K562 (cell line): ENCODE data around the gene NR6A1. TPM values are rescaled to one million over a fixed set of nuclear protein-coding genes. Genes with fewer than 3 reads are reported as not detected.

Experiments
- ATAC-seq: fragments of 200-7000 bp; cut with Tn5 transposase; 3 replicates; pipeline ENCODE4 v1.9.1; 2020; ENCODE audit warnings: moderate library complexity
- BruUV-seq: library from RNA; stranded (reverse); fragments of 400-500 nt; replicated peaks from 2 replicates; lab custom pipeline; 2021; lab: Mats Ljungman, UMichigan
- CTCF ChIA-PET: fragments of 300-600 bp; formaldehyde crosslinking; extraction: SDS; loops from one replicate; lab custom pipeline; 2021; ENCODE audit warnings: low intra/inter-chr PET ratio; lab: Yijun Ruan, JAX
- POLR2A ChIA-PET: fragments of 300-600, 350-650 bp; sonication (Branson Sonifier 250); formaldehyde crosslinking; extraction: SDS; loops from one replicate; lab custom pipeline; 2021; ENCODE audit warnings: antibody characterized with exemption, inconsistent platforms; lab: Yijun Ruan, JAX
- DNase-seq, 4 experiments: peaks; one replicate each; pipeline versions ENCODE4 v3.0.0 to v3.0.0-alpha.2; 2011 to 2018; ENCODE audit warnings: low spot score in 3 of 4, mixed read lengths in 3 of 4; ENCODE audit errors: extremely low read depth in 1 of 4
- FAIRE-seq: peaks from 2 replicates; lab custom pipeline; 2011; peaks lifted over from hg19 to GRCh38; lab: Jason Lieb, UNC
- H2AFZ ChIP-seq: 2 replicates; pipeline ENCODE4 v1.6.0; 2011; ENCODE audit warnings: low read depth, low read length, control low read depth, inconsistent platforms
- H3K27ac ChIP-seq: fragments of 200-600 bp; 3 replicates; pipeline ENCODE4 v1.8.0; 2011; ENCODE audit warnings: low read depth, mild to moderate bottlenecking, control low read depth, inconsistent platforms, low read length, moderate library complexity, mixed read lengths; ENCODE audit errors: extremely low read depth
- H3K27me3 ChIP-seq, 2 experiments: fragments of 300-600 bp in 1 of 2; 2 replicates in 1 of 2; 3 replicates in 1 of 2; pipeline versions ENCODE4 v1.6.0 to v1.8.0; 2011; ENCODE audit warnings: inconsistent platforms in 2 of 2, low read length in 2 of 2, mild to moderate bottlenecking in 1 of 2, mixed read lengths in 1 of 2, moderate library complexity in 1 of 2; ENCODE audit not compliant: control insufficient read depth in 2 of 2, insufficient read depth in 2 of 2
- H3K36me3 ChIP-seq: fragments of 300-600 bp; 3 replicates; pipeline ENCODE4 v1.8.0; 2011; ENCODE audit warnings: mild to moderate bottlenecking, low read length, inconsistent platforms; ENCODE audit not compliant: control insufficient read depth, insufficient read depth
- H3K4me1 ChIP-seq, 2 experiments: fragments of 200-600 bp in 1 of 2; replicated peaks in 1 of 2; 2 replicates in 1 of 2; 3 replicates in 1 of 2; pipeline versions ENCODE4 v1.5.1 to v1.8.0; 2011; ENCODE audit warnings: inconsistent platforms in 2 of 2, low read length in 2 of 2, mild to moderate bottlenecking in 1 of 2, mixed read lengths in 1 of 2, moderate library complexity in 1 of 2; ENCODE audit not compliant: control insufficient read depth in 2 of 2, insufficient read depth in 2 of 2
- H3K4me2 ChIP-seq: 2 replicates; pipeline ENCODE4 v1.6.1; 2011; ENCODE audit warnings: low read length, control low read depth, inconsistent platforms, mixed read lengths; ENCODE audit not compliant: insufficient read depth
- H3K4me3 ChIP-seq: fragments of 200-600 bp; sonication (generic), shearing (Covaris generic); 2 replicates; pipeline ENCODE4 v1.5.1; 2016; ENCODE audit warnings: control low read depth, inconsistent platforms
- H3K79me2 ChIP-seq: fragments of 200-600 bp; 3 replicates; pipeline ENCODE4 v1.8.0; 2011; ENCODE audit warnings: low read length, inconsistent platforms; ENCODE audit not compliant: control insufficient read depth, insufficient read depth
- H3K9ac ChIP-seq, 2 experiments: 2 replicates each; pipeline versions ENCODE4 v1.6.0 to v1.6.1; 2011; ENCODE audit warnings: low read depth in 2 of 2, low read length in 2 of 2, control low read depth in 1 of 2, inconsistent platforms in 1 of 2, mild to moderate bottlenecking in 1 of 2, mixed read lengths in 1 of 2; ENCODE audit not compliant: insufficient read depth in 1 of 2
- H3K9me1 ChIP-seq: one replicate; pipeline ENCODE4 v1.6.0; 2011; ENCODE audit warnings: inconsistent platforms, mild to moderate bottlenecking, low read length, moderate library complexity; ENCODE audit not compliant: control insufficient read depth, insufficient read depth
- H3K9me3 ChIP-seq: replicated peaks from 2 replicates; pipeline ENCODE4 v1.5.1; 2011; ENCODE audit warnings: low read depth, low read length, inconsistent platforms; ENCODE audit not compliant: control insufficient read depth, insufficient read depth
- H4K20me1 ChIP-seq: replicated peaks from 2 replicates; pipeline ENCODE4 v1.6.1; 2011; ENCODE audit warnings: low read length, inconsistent platforms, mixed read lengths; ENCODE audit not compliant: control insufficient read depth, insufficient read depth
- SUPT5H ChIP-seq: fragments of 450-650 bp; IDR thresholded peaks from 2 replicates; pipeline ENCODE4 v1.6.1; 2016
- XRCC4 ChIP-seq: IDR thresholded peaks from one replicate; pipeline ENCODE4 v1.6.1; 2011; ENCODE audit not compliant: insufficient read depth, insufficient read length; ENCODE audit errors: extremely low read depth
- XRCC5 ChIP-seq: fragments of 200-400 bp; formaldehyde crosslinking; IDR thresholded peaks from 2 replicates; pipeline ENCODE4 v1.6.1; 2017; ENCODE audit warnings: low read depth, mild to moderate bottlenecking, low read length
- WGBS: fragments of 100-300 bp; shearing (Covaris generic); methylation state at CpG from one replicate; pipeline ENCODE4 v1.1.6; 2016; ENCODE audit warnings: low coverage, mixed read lengths; ENCODE audit not compliant: insufficient coverage; ENCODE audit errors: missing lambda C conversion rate; 5-methylcytosine and 5-hydroxymethylcytosine counted together
- in situ Hi-C: fragments of 300-500 bp; cut with MboI; formaldehyde crosslinking; loops from 4 replicates; pipeline ENCODE4 v1.15.0; 2018; ENCODE audit warnings: inconsistent platforms, mixed read lengths
- intact Hi-C: fragments of 100-400 bp; cut with micrococcal nuclease; formaldehyde crosslinking; loops from 2 replicates; pipeline ENCODE4 v1.14.2; 2022
- polyA plus RNA-seq, 8 experiments: library from polyadenylated mRNA; depleted of rRNA in 4 of 8; stranded (reverse) in 5 of 8; unstranded in 3 of 8; fragments of >200 nt; fragmentation: Nextera tagmentation in 2 of 8; fragmentation: Illumina TruSeq in 1 of 8; extraction: Ambion mirVana in 2 of 8; extraction: Trizol in 1 of 8; gene quantifications; 2 replicates each; pipeline versions ENCODE4 v1.2.1 to v1.2.3, GENCODE V29; 2011 to 2014; ENCODE audit warnings: inconsistent platforms in 1 of 8, missing spikeins in 1 of 8
- total RNA-seq, 7 experiments: library from RNA; depleted of rRNA in 6 of 7; stranded (reverse); fragments of >200 nt in 6 of 7; fragmentation: Illumina TruSeq in 2 of 7; extraction: Trizol in 2 of 7; gene quantifications; 2 replicates each; pipeline versions ENCODE4 v1.2.1 to v1.2.3, GENCODE V29; 2011 to 2021; ENCODE audit warnings: low replicate concordance in 1 of 7
- TF ChIP-seq, protein P1 (sequence below), 2 experiments: fragments of 150-350 bp in 1 of 2; IDR thresholded peaks; 2 replicates each; pipeline ENCODE4 v1.6.1; 2012 to 2016; ENCODE audit warnings: low read depth in 2 of 2, low read length in 2 of 2, mild to moderate bottlenecking in 1 of 2, moderate library complexity in 1 of 2
- TF ChIP-seq, protein P2 (sequence below): sonication (generic); formaldehyde crosslinking; IDR thresholded peaks from 2 replicates; pipeline ENCODE4 v1.8.0; 2023; ENCODE audit warnings: mild to moderate bottlenecking, missing genetic modification reagents

Gene NR6A1
- total and polyA plus RNA-seq, 9 of the 15 experiments (the other 6 are each of a cell fraction or from before 2014, with no cell fraction given): 9.7 to 55.4 (median 28.3) TPM

DNA sequence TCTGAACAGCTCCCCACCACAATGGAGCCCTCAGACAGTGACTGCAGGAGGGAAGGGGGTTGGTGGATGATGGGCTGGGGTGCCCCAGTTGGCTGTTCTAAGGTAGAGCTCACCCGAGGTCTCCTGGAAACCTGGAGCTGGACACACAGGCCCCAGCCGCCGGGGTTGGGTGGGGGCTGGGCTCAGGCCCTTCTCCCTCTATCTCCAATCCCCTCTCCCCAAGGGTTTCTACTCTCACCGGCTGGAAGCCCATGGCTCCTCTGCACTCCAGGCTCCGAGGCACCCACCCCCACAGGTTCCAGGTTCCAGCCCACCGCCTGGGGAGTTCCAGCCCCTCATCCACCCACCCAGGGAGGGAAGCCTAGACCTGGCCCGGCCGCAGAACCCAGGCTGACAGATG lies 264.7 kb downstream of the NR6A1 start:
- intact Hi-C loops: no loop called here
- CTCF ChIA-PET: no interaction called here

More for the DNA sequence above, 264.7 kb downstream of the NR6A1 start:
- no peak overlapping the region for H3K27ac ChIP-seq
- TF ChIP-seq XRCC4: no peak
- TF ChIP-seq, protein P1, sequence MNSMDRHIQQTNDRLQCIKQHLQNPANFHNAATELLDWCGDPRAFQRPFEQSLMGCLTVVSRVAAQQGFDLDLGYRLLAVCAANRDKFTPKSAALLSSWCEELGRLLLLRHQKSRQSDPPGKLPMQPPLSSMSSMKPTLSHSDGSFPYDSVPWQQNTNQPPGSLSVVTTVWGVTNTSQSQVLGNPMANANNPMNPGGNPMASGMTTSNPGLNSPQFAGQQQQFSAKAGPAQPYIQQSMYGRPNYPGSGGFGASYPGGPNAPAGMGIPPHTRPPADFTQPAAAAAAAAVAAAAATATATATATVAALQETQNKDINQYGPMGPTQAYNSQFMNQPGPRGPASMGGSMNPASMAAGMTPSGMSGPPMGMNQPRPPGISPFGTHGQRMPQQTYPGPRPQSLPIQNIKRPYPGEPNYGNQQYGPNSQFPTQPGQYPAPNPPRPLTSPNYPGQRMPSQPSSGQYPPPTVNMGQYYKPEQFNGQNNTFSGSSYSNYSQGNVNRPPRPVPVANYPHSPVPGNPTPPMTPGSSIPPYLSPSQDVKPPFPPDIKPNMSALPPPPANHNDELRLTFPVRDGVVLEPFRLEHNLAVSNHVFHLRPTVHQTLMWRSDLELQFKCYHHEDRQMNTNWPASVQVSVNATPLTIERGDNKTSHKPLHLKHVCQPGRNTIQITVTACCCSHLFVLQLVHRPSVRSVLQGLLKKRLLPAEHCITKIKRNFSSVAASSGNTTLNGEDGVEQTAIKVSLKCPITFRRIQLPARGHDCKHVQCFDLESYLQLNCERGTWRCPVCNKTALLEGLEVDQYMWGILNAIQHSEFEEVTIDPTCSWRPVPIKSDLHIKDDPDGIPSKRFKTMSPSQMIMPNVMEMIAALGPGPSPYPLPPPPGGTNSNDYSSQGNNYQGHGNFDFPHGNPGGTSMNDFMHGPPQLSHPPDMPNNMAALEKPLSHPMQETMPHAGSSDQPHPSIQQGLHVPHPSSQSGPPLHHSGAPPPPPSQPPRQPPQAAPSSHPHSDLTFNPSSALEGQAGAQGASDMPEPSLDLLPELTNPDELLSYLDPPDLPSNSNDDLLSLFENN (IDR thresholded peaks at IDR 0.05; ENCODE audit: low read depth in 2 of 2, low read length in 2 of 2): no peak
- TF ChIP-seq SUPT5H: no peak
- TF ChIP-seq XRCC5: no peak
- TF ChIP-seq, protein P2, sequence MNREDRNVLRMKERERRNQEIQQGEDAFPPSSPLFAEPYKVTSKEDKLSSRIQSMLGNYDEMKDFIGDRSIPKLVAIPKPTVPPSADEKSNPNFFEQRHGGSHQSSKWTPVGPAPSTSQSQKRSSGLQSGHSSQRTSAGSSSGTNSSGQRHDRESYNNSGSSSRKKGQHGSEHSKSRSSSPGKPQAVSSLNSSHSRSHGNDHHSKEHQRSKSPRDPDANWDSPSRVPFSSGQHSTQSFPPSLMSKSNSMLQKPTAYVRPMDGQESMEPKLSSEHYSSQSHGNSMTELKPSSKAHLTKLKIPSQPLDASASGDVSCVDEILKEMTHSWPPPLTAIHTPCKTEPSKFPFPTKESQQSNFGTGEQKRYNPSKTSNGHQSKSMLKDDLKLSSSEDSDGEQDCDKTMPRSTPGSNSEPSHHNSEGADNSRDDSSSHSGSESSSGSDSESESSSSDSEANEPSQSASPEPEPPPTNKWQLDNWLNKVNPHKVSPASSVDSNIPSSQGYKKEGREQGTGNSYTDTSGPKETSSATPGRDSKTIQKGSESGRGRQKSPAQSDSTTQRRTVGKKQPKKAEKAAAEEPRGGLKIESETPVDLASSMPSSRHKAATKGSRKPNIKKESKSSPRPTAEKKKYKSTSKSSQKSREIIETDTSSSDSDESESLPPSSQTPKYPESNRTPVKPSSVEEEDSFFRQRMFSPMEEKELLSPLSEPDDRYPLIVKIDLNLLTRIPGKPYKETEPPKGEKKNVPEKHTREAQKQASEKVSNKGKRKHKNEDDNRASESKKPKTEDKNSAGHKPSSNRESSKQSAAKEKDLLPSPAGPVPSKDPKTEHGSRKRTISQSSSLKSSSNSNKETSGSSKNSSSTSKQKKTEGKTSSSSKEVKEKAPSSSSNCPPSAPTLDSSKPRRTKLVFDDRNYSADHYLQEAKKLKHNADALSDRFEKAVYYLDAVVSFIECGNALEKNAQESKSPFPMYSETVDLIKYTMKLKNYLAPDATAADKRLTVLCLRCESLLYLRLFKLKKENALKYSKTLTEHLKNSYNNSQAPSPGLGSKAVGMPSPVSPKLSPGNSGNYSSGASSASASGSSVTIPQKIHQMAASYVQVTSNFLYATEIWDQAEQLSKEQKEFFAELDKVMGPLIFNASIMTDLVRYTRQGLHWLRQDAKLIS: no peak
- TF ChIP-seq, all 486 proteins: peak for 0
- H3K9me1 ChIP-seq: no peaks in the 10 kb centered on the region
- POLR2A ChIA-PET: interaction anchor here (0.7 kb wide), 2 partner anchors 36 to 173 kb away, joined by 3 to 4 read pairs; no protein-coding TSS in a partner anchor
- BruUV-seq: no TSS peak
- H3K9ac ChIP-seq: peak overlapping the region in 1 of 2 experiments; percentile 52; a peak in 2 of 4 replicates
- H3K4me3 ChIP-seq: no peak overlapping the region
- no peaks in the 10 kb centered on the region for H3K9me3 ChIP-seq
- H4K20me1 ChIP-seq: no peaks in the 10 kb centered on the region
- H3K36me3 ChIP-seq: no peaks in the 10 kb centered on the region
- H2AFZ ChIP-seq: no peak overlapping the region
- peaks cover 8 to 50% of the 10 kb centered on the region in 2 experiments for H3K4me1 ChIP-seq
- WGBS: 46% methylated on average over 5 of the region's 8 CpGs
- no peak for ATAC-seq
- in situ Hi-C loops: no loop called here
- H3K79me2 ChIP-seq: no peaks in the 10 kb centered on the region
- DNase-seq: no peak
- H3K4me2 ChIP-seq: no peak overlapping the region
- peaks cover 10 to 26% of the 10 kb centered on the region in 2 experiments; a peak in 3 of 5 replicates for H3K27me3 ChIP-seq
- FAIRE-seq: no peak
